Pancreas (tissue), 10 donors: ENCODE data around the gene ADCY2. TPM values are rescaled to one million over a fixed set of nuclear protein-coding genes. Genes with fewer than 3 reads are reported as not detected.

Source experiments
- ATAC-seq, 4 donors: fragments of 200-7000 bp; cut with Tn5 transposase; one replicate each; pipeline versions ENCODE4 v1.8.0 to v1.9.1; 2020; ENCODE audit warnings: mild to moderate bottlenecking in 4 of 4, moderate library complexity in 4 of 4
- DNase-seq, 6 donors: peaks; one replicate each; pipeline ENCODE4 v3.0.0-alpha.2; 2020
- FAIRE-seq: peaks from 2 replicates; lab custom pipeline; 2012; peaks lifted over from hg19 to GRCh38; lab: Jason Lieb, UNC
- H3K27ac ChIP-seq, 4 donors: fragments of 200-600 bp; sonication (generic); 1 replicate in 3 of 4; 2 replicates in 1 of 4; pipeline versions ENCODE4 v1.5.0 to v1.8.0; 2020
- H3K27me3 ChIP-seq, 4 donors: fragments of 200-600 bp; one replicate each; pipeline ENCODE4 v1.8.0; 2021
- H3K36me3 ChIP-seq, 3 donors: fragments of 200-600 bp; sonication (generic) in 1 of 3; one replicate each; pipeline versions ENCODE4 v1.5.0 to v1.8.0; 2020 to 2021
- H3K4me1 ChIP-seq, 3 donors: fragments of 200-600 bp; one replicate each; pipeline ENCODE4 v1.8.0; 2021
- H3K4me3 ChIP-seq, 4 donors: fragments of 200-600 bp; sonication (generic) in 2 of 4; one replicate each; pipeline versions ENCODE4 v1.5.0 to v1.8.0; 2020 to 2021
- H3K9me3 ChIP-seq, 4 donors: fragments of 200-600 bp; one replicate each; pipeline ENCODE4 v1.8.0; 2021
- CTCF ChIP-seq, 4 donors: fragments of 200-600 bp; sonication (generic) in 3 of 4; IDR thresholded peaks; one replicate each; pipeline versions ENCODE4 v1.5.0 to v1.8.0; 2021; ENCODE audit warnings: antibody characterized with exemption in 4 of 4
- WGBS, 2 donors: extraction: QIAGEN DNeasy Blood & Tissue Kit; methylation state at CpG; one replicate each; pipeline ENCODE4 v1.1.7; 2013; 5-methylcytosine and 5-hydroxymethylcytosine counted together
- intact Hi-C, 3 donors: fragments of 100-400 bp; cut with DNase I; formaldehyde crosslinking; loops; one replicate each; pipeline versions ENCODE4 v1.11.1 to v1.14.2; 2022
- polyA plus RNA-seq, 2 donors: library from polyadenylated mRNA; stranded (reverse); fragments of 200-250 nt; gene quantifications; one replicate each; pipeline ENCODE4 v1.2.3, GENCODE V29; 2013
- total RNA-seq, 6 donors: library from RNA; stranded (reverse); fragmentation: NEBNext Ultra II Directional in 4 of 6; extraction: Animal tissue kit (Norgen Biotek cat#: 25700) in 4 of 6; gene quantifications; one replicate each; pipeline versions ENCODE4 v1.2.1 to v1.2.4, GENCODE V29; 2021 to 2023
- donor health status: healthy with polysubstance abuse.
- donor health status: DM: no; HTN: no; CAD: no; lungs with moderate emphysema.
- donor health status: DM: no; HTN: no; CAD: no.
- donor health status: control.
- donor health status: control.
- donor health status: Bipolar disorder and iron deficiency.
- donor health status: DM: yes; HTN: yes; CAD: no.
- donor health status: DM: no; HTN: no; CAD: no.
- donor health status: DM: no; HTN: no; CAD: no.
- donor health status: DM: yes; HTN: yes; CAD: no.

ADCY2 gene
- total and polyA plus RNA-seq, 8 donors: 0.19 to 2.2 (median 0.50) TPM

GRCh38 chr5:7872517-7873130, 476.7 kb downstream of the ADCY2 start:
- TF ChIP-seq CTCF (IDR thresholded peaks at IDR 0.05): no peak
- intact Hi-C loops: no loop called here
- no peak overlapping the region for H3K4me3 ChIP-seq
- FAIRE-seq (no peak), ATAC-seq (no peak), DNase-seq (no peak)
- H3K27ac ChIP-seq: no peak overlapping the region
- no peaks in the 10 kb centered on the region for H3K9me3 ChIP-seq
- peaks cover 11 to 19% (median 11%) of the 10 kb centered on the region in 3 donors for H3K4me1 ChIP-seq
- WGBS, 2 donors: 78 to 83% methylated on average over 4 of the region's 4 CpGs
- peaks cover 0 to 17% (median 6%) of the 10 kb centered on the region in 3 donors for H3K36me3 ChIP-seq
- H3K27me3 ChIP-seq: no peaks in the 10 kb centered on the region

GRCh38 chr5:7873216-7873615, 477.3 kb downstream of the ADCY2 start:
- DNase-seq: no peak
- no peak for TF ChIP-seq CTCF (IDR thresholded peaks at IDR 0.05)
- H3K4me1 ChIP-seq: peaks cover 8 to 15% (median 10%) of the 10 kb centered on the region in 3 donors
- intact Hi-C loops: no loop called here
- no peaks in the 10 kb centered on the region for H3K27me3 ChIP-seq
- no peaks in the 10 kb centered on the region for H3K9me3 ChIP-seq
- H3K4me3 ChIP-seq: no peak overlapping the region
- no peak for FAIRE-seq
- no peak overlapping the region for H3K27ac ChIP-seq
- H3K36me3 ChIP-seq: peaks cover 0 to 22% (median 8%) of the 10 kb centered on the region in 3 donors
- WGBS, 2 donors: 90 to 93% methylated on average over 9 of the region's 9 CpGs
- no peak for ATAC-seq

- ATAC-seq (no peak), FAIRE-seq (no peak)
- H3K4me1 ChIP-seq: peaks cover 11 to 20% (median 19%) of the 10 kb centered on the region in 3 donors
Observed at GRCh38 chr5:7874639-7875038, 478.7 kb downstream of the ADCY2 start.

GRCh38 chr5:7875151-7875550, 479.2 kb downstream of the ADCY2 start:
- TF ChIP-seq CTCF (IDR thresholded peaks at IDR 0.05): no peak
- no peak for ATAC-seq
- Histone ChIP-seq H3K4me3 (no peak overlapping the region), H3K9me3 (no peaks in the 10 kb centered on the region), H3K27me3 (no peaks in the 10 kb centered on the region), H3K36me3 (peaks cover 0 to 23% (median 8%) of the 10 kb centered on the region in 3 donors), H3K27ac (no peak overlapping the region), H3K4me1 (peaks cover 8 to 16% (median 16%) of the 10 kb centered on the region in 3 donors)
- intact Hi-C loops: no loop called here
- WGBS, 2 donors: 94% methylated on average over 4 of the region's 4 CpGs
- no peak for FAIRE-seq
- DNase-seq: no peak

More at GRCh38 chr5:7874639-7875038, 478.7 kb downstream of the ADCY2 start:
- H3K4me3 ChIP-seq: no peak overlapping the region
- TF ChIP-seq CTCF (IDR thresholded peaks at IDR 0.05): no peak
- intact Hi-C loops: no loop called here
- peaks cover 0 to 23% (median 8%) of the 10 kb centered on the region in 3 donors for H3K36me3 ChIP-seq
- H3K9me3 ChIP-seq: no peaks in the 10 kb centered on the region
- H3K27me3 ChIP-seq: no peaks in the 10 kb centered on the region
- WGBS, 2 donors: 95 to 96% methylated on average over 2 of the region's 2 CpGs
- no peak overlapping the region for H3K27ac ChIP-seq
- no peak for DNase-seq

- H3K36me3 ChIP-seq: peaks cover 0 to 23% (median 8%) of the 10 kb centered on the region in 3 donors
- H3K9me3 ChIP-seq: no peaks in the 10 kb centered on the region
- FAIRE-seq (no peak), DNase-seq (no peak), ATAC-seq (no peak)
- intact Hi-C loops: no loop called here
- no peak overlapping the region for H3K4me3 ChIP-seq
- peaks cover 4 to 9% (median 5%) of the 10 kb centered on the region in 3 donors for H3K4me1 ChIP-seq
- no peak overlapping the region for H3K27ac ChIP-seq
- H3K27me3 ChIP-seq: no peaks in the 10 kb centered on the region
- no peak for TF ChIP-seq CTCF (IDR thresholded peaks at IDR 0.05)
- 80% methylated on average over 3 of the region's 3 CpGs for WGBS, 2 donors
Observed at GRCh38 chr5:7876867-7877266, 480.9 kb downstream of the ADCY2 start.
